Fibroblast of pulmonary artery (primary cell): Measurements from ENCODE around the gene VDR.

ENCODE experiments used
- DNase-seq: peaks from one replicate; pipeline ENCODE4 v3.0.0-alpha.2; 2010; ENCODE audit warnings: low read depth
- H3K4me3 ChIP-seq: replicated peaks from 2 replicates; pipeline ENCODE4 v1.5.1; 2011; ENCODE audit warnings: low read depth, mild to moderate bottlenecking, control low read depth, low read length, moderate library complexity
- CTCF ChIP-seq: IDR thresholded peaks from 2 replicates; pipeline ENCODE4 v1.5.1; 2011; ENCODE audit warnings: mild to moderate bottlenecking, control low read depth, low read length, inconsistent platforms; ENCODE audit errors: missing control alignments

Gene VDR

GRCh38 chr12:47876440-47876960, 28.3 kb downstream of the VDR start:
- H3K4me3 ChIP-seq, result no peak overlapping the region
- no peak for TF ChIP-seq CTCF
- DNase-seq, result no peak

- DNase-seq, result no peak
- no peak overlapping the region for H3K4me3 ChIP-seq
- no peak for TF ChIP-seq CTCF
Measured at GRCh38 chr12:47875746-47876439, 28.9 kb downstream of the VDR start.

GRCh38 chr12:47874316-47874715, 30.5 kb downstream of the VDR start:
- no peak overlapping the region for H3K4me3 ChIP-seq
- no peak for DNase-seq
- TF ChIP-seq CTCF, result no peak

- peak; percentile 29 for DNase-seq
Measured at GRCh38 chr12:47870175-47870781, 34.5 kb downstream of the VDR start.

GRCh38 chr12:47868552-47869031, 36.2 kb downstream of the VDR start:
- no peak overlapping the region for H3K4me3 ChIP-seq
- no peak for DNase-seq
- TF ChIP-seq CTCF, result no peak

More at GRCh38 chr12:47870175-47870781, 34.5 kb downstream of the VDR start:
- no peak overlapping the region for H3K4me3 ChIP-seq
- peak; percentile 48 for TF ChIP-seq CTCF

GRCh38 chr12:47868041-47868440, 36.8 kb downstream of the VDR start:
- no peak overlapping the region for H3K4me3 ChIP-seq
- TF ChIP-seq CTCF, result no peak
- peak; percentile 42 for DNase-seq

- no peak overlapping the region for H3K4me3 ChIP-seq
- peak; percentile 90 for DNase-seq
- no peak for TF ChIP-seq CTCF
Measured at GRCh38 chr12:47867495-47867941, 37.3 kb downstream of the VDR start.
